A549 (cell line): Measurements from ENCODE around the gene STX18.

Source experiments
- POLR2A ChIP-seq: IDR thresholded peaks from 2 replicates; pipeline ENCODE4 v1.6.1; 2012; ENCODE audit warnings: mild to moderate bottlenecking, low read length
- RAD21 ChIP-seq, 2 experiments: fragments of >200 bp in 1 of 2; sonication (Bioruptor Twin) in 1 of 2; formaldehyde crosslinking in 1 of 2; IDR thresholded peaks in 1 of 2; conservative IDR thresholded peaks in 1 of 2; 2 replicates in 1 of 2; 3 replicates in 1 of 2; pipeline ENCODE4 v1.6.1; 2012 to 2018; ENCODE audit warnings: inconsistent platforms in 1 of 2
- SMC3 ChIP-seq: fragments of >200 bp; sonication (Bioruptor Twin); formaldehyde crosslinking; IDR thresholded peaks from 3 replicates; pipeline ENCODE4 v1.6.1; 2018; ENCODE audit warnings: inconsistent platforms
- TF ChIP-seq, protein P1 (sequence below): fragments of >200 bp; sonication (Bioruptor Twin); formaldehyde crosslinking; IDR thresholded peaks from 3 replicates; pipeline ENCODE4 v1.5.1; 2016
- TF ChIP-seq, protein P2 (sequence below): fragments of 450-650 bp; IDR thresholded peaks from 2 replicates; pipeline ENCODE4 v1.6.1; 2014; ENCODE audit warnings: antibody characterized with exemption

DNA sequence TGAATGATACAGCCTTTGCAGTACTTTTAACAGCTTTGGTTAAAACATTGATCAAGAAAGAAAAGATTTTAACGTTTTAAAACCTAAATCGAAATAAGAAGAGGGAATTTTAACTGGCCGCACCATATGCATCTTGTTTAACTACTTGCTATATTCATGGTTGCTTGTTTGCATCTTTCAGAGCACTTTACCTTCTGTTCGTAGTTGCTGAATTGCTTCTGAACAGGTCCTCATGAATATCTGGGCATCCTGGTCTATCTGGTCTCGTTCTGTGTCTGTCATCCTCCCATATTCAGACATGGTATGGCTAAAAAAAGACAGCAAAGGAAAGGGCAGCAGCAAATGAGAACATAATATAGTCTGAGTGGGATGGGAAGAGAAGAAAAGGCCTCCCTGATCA, 82.7 kb downstream of the STX18 start:
- TF ChIP-seq, protein P1, sequence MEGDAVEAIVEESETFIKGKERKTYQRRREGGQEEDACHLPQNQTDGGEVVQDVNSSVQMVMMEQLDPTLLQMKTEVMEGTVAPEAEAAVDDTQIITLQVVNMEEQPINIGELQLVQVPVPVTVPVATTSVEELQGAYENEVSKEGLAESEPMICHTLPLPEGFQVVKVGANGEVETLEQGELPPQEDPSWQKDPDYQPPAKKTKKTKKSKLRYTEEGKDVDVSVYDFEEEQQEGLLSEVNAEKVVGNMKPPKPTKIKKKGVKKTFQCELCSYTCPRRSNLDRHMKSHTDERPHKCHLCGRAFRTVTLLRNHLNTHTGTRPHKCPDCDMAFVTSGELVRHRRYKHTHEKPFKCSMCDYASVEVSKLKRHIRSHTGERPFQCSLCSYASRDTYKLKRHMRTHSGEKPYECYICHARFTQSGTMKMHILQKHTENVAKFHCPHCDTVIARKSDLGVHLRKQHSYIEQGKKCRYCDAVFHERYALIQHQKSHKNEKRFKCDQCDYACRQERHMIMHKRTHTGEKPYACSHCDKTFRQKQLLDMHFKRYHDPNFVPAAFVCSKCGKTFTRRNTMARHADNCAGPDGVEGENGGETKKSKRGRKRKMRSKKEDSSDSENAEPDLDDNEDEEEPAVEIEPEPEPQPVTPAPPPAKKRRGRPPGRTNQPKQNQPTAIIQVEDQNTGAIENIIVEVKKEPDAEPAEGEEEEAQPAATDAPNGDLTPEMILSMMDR = no peak
- TF ChIP-seq POLR2A (no peak), RAD21 (conservative IDR thresholded peaks at IDR 0.05 in 1 of 2, IDR thresholded peaks at IDR 0.05 in 1 of 2) (no peak), SMC3 (no peak)
- TF ChIP-seq, protein P2, sequence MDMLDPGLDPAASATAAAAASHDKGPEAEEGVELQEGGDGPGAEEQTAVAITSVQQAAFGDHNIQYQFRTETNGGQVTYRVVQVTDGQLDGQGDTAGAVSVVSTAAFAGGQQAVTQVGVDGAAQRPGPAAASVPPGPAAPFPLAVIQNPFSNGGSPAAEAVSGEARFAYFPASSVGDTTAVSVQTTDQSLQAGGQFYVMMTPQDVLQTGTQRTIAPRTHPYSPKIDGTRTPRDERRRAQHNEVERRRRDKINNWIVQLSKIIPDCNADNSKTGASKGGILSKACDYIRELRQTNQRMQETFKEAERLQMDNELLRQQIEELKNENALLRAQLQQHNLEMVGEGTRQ = no peak
